CD14-positive monocyte (primary cell): ENCODE data around the gene SSTR1. TPM values are rescaled to one million over a fixed set of nuclear protein-coding genes. Genes with fewer than 3 reads are reported as not detected.

ENCODE experiments used
- DNase-seq, 3 donors: peaks; one replicate each; pipeline ENCODE4 v3.0.0-alpha.2; 2011 to 2022
- H2AFZ ChIP-seq: 2 replicates; pipeline ENCODE4 v1.6.0; 2012; ENCODE audit warnings: mild to moderate bottlenecking, low read depth, low read length, inconsistent platforms; ENCODE audit not compliant: insufficient read depth, poor library complexity, severe bottlenecking
- H3K27ac ChIP-seq, 2 donors: 1 replicate in 1 of 2; 2 replicates in 1 of 2; pipeline ENCODE4 v1.5.1; 2012 to 2013; ENCODE audit warnings: low read length in 2 of 2, control low read depth in 1 of 2, inconsistent platforms in 1 of 2, low read depth in 1 of 2, mild to moderate bottlenecking in 1 of 2
- H3K27me3 ChIP-seq, 2 donors: one replicate each; pipeline versions ENCODE4 v1.6.0 to v1.6.1; 2011 to 2013; ENCODE audit warnings: low read length in 2 of 2; ENCODE audit not compliant: control insufficient read depth in 2 of 2, insufficient read depth in 2 of 2
- H3K36me3 ChIP-seq, 2 donors: replicated peaks in 1 of 2; 1 replicate in 1 of 2; 2 replicates in 1 of 2; pipeline versions ENCODE4 v1.5.1 to v1.6.1; 2012 to 2013; ENCODE audit warnings: low read length in 2 of 2, control low read depth in 1 of 2, inconsistent platforms in 1 of 2, mild to moderate bottlenecking in 1 of 2; ENCODE audit not compliant: insufficient read depth in 2 of 2, control insufficient read depth in 1 of 2
- H3K4me1 ChIP-seq, 2 donors: 1 replicate in 1 of 2; 2 replicates in 1 of 2; pipeline versions ENCODE4 v1.5.1 to v1.6.1; 2012 to 2013; ENCODE audit warnings: low read length in 2 of 2, control low read depth in 1 of 2, inconsistent platforms in 1 of 2, mild to moderate bottlenecking in 1 of 2, moderate library complexity in 1 of 2; ENCODE audit not compliant: insufficient read depth in 2 of 2, control insufficient read depth in 1 of 2
- H3K4me2 ChIP-seq: replicated peaks from 2 replicates; pipeline ENCODE3; 2012; ENCODE audit warnings: low read length, moderate library complexity, mild to moderate bottlenecking; ENCODE audit not compliant: poor library complexity, severe bottlenecking; ENCODE audit errors: extremely low read depth
- H3K4me3 ChIP-seq, 3 experiments: fragments of 200-600 bp in 1 of 3; sonication (generic) in 1 of 3; replicated peaks in 1 of 3; 1 replicate in 2 of 3; 2 replicates in 1 of 3; pipeline ENCODE4 v1.5.1; 2011 to 2013; ENCODE audit warnings: low read length in 3 of 3, mild to moderate bottlenecking in 3 of 3, control low read depth in 2 of 3, low read depth in 2 of 3, inconsistent platforms in 1 of 3, moderate library complexity in 1 of 3
- H3K79me2 ChIP-seq: 2 replicates; pipeline ENCODE4 v1.6.0; 2012; ENCODE audit warnings: mild to moderate bottlenecking, control low read depth, inconsistent platforms, low read length, moderate library complexity; ENCODE audit not compliant: insufficient read depth
- H3K9ac ChIP-seq: 2 replicates; pipeline ENCODE4 v1.6.0; 2017; ENCODE audit warnings: low read length, mild to moderate bottlenecking; ENCODE audit not compliant: insufficient read depth, poor library complexity, severe bottlenecking
- H3K9me3 ChIP-seq, 2 donors: replicated peaks in 1 of 2; 1 replicate in 1 of 2; 2 replicates in 1 of 2; pipeline versions ENCODE4 v1.5.1 to v1.6.1; 2012 to 2013; ENCODE audit warnings: low read length in 2 of 2, control low read depth in 1 of 2; ENCODE audit not compliant: control insufficient read depth in 1 of 2, insufficient read depth in 1 of 2
- H4K20me1 ChIP-seq: 2 replicates; pipeline ENCODE4 v1.6.0; 2012; ENCODE audit warnings: mild to moderate bottlenecking, low read length, control low read depth, moderate library complexity; ENCODE audit not compliant: insufficient read depth
- H3K27ac Mint-ChIP-seq, 7 donors: one replicate each; pipeline ENCODE4 v1.8.0; 2020; ENCODE audit warnings: mild to moderate bottlenecking in 7 of 7, mixed read lengths in 7 of 7, moderate library complexity in 6 of 7, inconsistent platforms in 2 of 7
- H3K27me3 Mint-ChIP-seq, 3 donors: one replicate each; pipeline ENCODE4 v1.8.0; 2021 to 2022; ENCODE audit warnings: low read depth in 3 of 3, mild to moderate bottlenecking in 3 of 3, mixed read lengths in 3 of 3, moderate library complexity in 3 of 3, inconsistent platforms in 1 of 3
- H3K36me3 Mint-ChIP-seq, 2 donors: one replicate each; pipeline ENCODE4 v1.8.0; 2020; ENCODE audit warnings: mixed read lengths in 2 of 2, inconsistent platforms in 1 of 2, mild to moderate bottlenecking in 1 of 2
- H3K4me1 Mint-ChIP-seq: one replicate; pipeline ENCODE4 v1.8.0; 2020; ENCODE audit warnings: mild to moderate bottlenecking, mixed read lengths
- H3K4me3 Mint-ChIP-seq, 2 donors: one replicate each; pipeline ENCODE4 v1.8.0; 2020; ENCODE audit warnings: mild to moderate bottlenecking in 2 of 2, mixed read lengths in 2 of 2, moderate library complexity in 1 of 2
- H3K9me3 Mint-ChIP-seq, 7 donors: one replicate each; pipeline ENCODE4 v1.8.0; 2020 to 2022; ENCODE audit warnings: mixed read lengths in 7 of 7, mild to moderate bottlenecking in 6 of 7, moderate library complexity in 6 of 7, inconsistent platforms in 2 of 7
- WGBS: methylation state at CpG from one replicate; pipeline ENCODE4 v1.1.5; 2013; ENCODE audit warnings: missing lambda C conversion rate; ENCODE audit not compliant: insufficient coverage; 5-methylcytosine and 5-hydroxymethylcytosine counted together
- intact Hi-C, 2 donors: fragments of 100-400 bp; cut with micrococcal nuclease; formaldehyde crosslinking; loops; one replicate each; pipeline versions ENCODE4 v1.15.0 to v1.15.1; 2023
- polyA plus RNA-seq, 3 donors: library from polyadenylated mRNA; depleted of rRNA in 1 of 3; unstranded in 2 of 3; stranded (reverse) in 1 of 3; fragments of 300-500 nt in 2 of 3; fragments of >200 nt in 1 of 3; fragmentation: Illumina TruSeq in 2 of 3; gene quantifications; 1 replicate in 2 of 3; 2 replicates in 1 of 3; pipeline ENCODE4 v1.2.3, GENCODE V29; 2012 to 2021
- TF ChIP-seq, protein P1 (sequence below): fragments of 200-600 bp; IDR thresholded peaks from one replicate; pipeline ENCODE4 v1.8.0; 2022; ENCODE audit warnings: antibody characterized with exemption, mild to moderate bottlenecking

Gene SSTR1
- polyA plus RNA-seq, 3 donors, result not detected

DNA sequence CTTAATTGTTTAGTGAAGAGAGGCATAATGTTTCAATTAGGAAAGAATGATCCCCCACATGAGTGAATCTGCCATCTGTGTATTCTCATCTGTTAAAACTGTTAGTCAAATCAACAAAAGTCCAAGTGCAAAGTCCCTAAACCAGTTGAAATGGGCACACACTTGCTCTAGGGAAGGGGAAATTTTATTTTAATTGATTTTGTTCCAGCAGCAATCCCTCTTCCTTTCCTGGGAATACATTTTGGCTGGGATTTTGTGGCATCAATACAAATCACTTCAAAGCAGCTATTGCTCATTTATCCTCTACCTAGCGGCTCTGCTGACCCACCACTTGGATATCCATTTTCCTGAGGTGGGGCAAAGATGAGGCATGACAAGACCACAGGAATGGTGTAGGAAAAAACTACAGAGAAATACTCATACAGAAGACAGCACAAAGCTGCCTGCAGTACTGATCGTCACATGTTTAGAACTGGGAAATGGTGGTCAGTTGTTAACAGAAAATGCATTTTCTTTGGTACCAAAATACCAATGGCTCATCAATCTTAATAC lies 9.8 kb upstream of the SSTR1 start:
- TF ChIP-seq, protein P1, sequence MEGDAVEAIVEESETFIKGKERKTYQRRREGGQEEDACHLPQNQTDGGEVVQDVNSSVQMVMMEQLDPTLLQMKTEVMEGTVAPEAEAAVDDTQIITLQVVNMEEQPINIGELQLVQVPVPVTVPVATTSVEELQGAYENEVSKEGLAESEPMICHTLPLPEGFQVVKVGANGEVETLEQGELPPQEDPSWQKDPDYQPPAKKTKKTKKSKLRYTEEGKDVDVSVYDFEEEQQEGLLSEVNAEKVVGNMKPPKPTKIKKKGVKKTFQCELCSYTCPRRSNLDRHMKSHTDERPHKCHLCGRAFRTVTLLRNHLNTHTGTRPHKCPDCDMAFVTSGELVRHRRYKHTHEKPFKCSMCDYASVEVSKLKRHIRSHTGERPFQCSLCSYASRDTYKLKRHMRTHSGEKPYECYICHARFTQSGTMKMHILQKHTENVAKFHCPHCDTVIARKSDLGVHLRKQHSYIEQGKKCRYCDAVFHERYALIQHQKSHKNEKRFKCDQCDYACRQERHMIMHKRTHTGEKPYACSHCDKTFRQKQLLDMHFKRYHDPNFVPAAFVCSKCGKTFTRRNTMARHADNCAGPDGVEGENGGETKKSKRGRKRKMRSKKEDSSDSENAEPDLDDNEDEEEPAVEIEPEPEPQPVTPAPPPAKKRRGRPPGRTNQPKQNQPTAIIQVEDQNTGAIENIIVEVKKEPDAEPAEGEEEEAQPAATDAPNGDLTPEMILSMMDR, result no peak
- no peak overlapping the region for H3K4me2 ChIP-seq
- H3K9ac ChIP-seq, result no peak overlapping the region
- H2AFZ ChIP-seq, result no peak overlapping the region
- Mint-ChIP-seq H3K4me3 (no peak overlapping the region), H3K27me3 (peaks cover 0 to 4% (median 2%) of the 10 kb centered on the region in 3 donors), H3K36me3 (no peaks in the 10 kb centered on the region), H3K9me3 (no peaks in the 10 kb centered on the region), H3K4me1 (no peaks in the 10 kb centered on the region), H3K27ac (no peak overlapping the region)
- H3K79me2 ChIP-seq, result no peaks in the 10 kb centered on the region
- no peaks in the 10 kb centered on the region for H3K27me3 ChIP-seq
- no peak overlapping the region for H3K4me3 ChIP-seq
- no peaks in the 10 kb centered on the region for H3K36me3 ChIP-seq
- WGBS, result no CpG with 5 or more reads among the region's 2 CpGs
- no peaks in the 10 kb centered on the region for H4K20me1 ChIP-seq
- intact Hi-C loops, result no loop called here
- H3K4me1 ChIP-seq, result no peaks in the 10 kb centered on the region
- DNase-seq, result no peak
- no peaks in the 10 kb centered on the region for H3K9me3 ChIP-seq
- H3K27ac ChIP-seq, result no peak overlapping the region

DNA sequence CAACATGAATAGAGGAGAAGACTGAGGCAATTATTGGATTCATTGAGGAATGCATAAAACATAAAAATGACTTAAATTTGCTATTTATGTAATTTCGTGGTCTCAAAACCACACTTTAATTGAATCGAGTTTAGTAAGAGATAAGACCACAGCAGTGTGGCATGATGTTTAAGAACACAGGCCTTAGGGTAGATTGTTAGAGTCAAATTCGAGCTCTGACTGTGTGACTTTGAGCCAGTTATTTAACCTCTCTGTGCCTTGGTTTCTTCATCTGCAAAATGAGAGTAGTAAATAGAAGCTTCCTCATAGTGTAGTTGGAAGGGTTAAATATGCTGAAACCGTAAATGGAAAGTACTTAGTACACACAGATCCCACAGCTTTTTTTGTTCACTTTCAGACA lies 9.3 kb upstream of the SSTR1 start:
- intact Hi-C loops, result no loop called here
- no peak for DNase-seq
- Mint-ChIP-seq H3K27ac (no peak overlapping the region), H3K4me1 (no peaks in the 10 kb centered on the region), H3K36me3 (no peaks in the 10 kb centered on the region), H3K9me3 (no peaks in the 10 kb centered on the region), H3K4me3 (no peak overlapping the region), H3K27me3 (peaks cover 0 to 5% (median 4%) of the 10 kb centered on the region in 3 donors)
- Histone ChIP-seq H4K20me1 (no peaks in the 10 kb centered on the region), H3K27me3 (no peaks in the 10 kb centered on the region), H3K4me2 (no peak overlapping the region), H3K4me3 (no peak overlapping the region), H3K9ac (no peak overlapping the region), H2AFZ (no peak overlapping the region), H3K79me2 (no peaks in the 10 kb centered on the region), H3K36me3 (no peaks in the 10 kb centered on the region), H3K4me1 (no peaks in the 10 kb centered on the region), H3K9me3 (no peaks in the 10 kb centered on the region), H3K27ac (no peak overlapping the region)
- WGBS, result 27% methylated on average over 2 of the region's 4 CpGs
- TF ChIP-seq, protein P1, result no peak
